Prostate gland (tissue), 2 donors: ENCODE results near the gene HSD17B11.

Source experiments
- CTCF ChIP-seq, 4 experiments: fragments of 200-600 bp in 2 of 4; fragments of 450-650 bp in 2 of 4; sonication (generic) in 2 of 4; IDR thresholded peaks; 1 replicate in 3 of 4; 2 replicates in 1 of 4; pipeline ENCODE4 v1.5.1; 2016 to 2019; ENCODE audit warnings: antibody characterized with exemption in 4 of 4, mild to moderate bottlenecking in 2 of 4, moderate library complexity in 2 of 4
- POLR2A ChIP-seq: fragments of 450-650 bp; IDR thresholded peaks from one replicate; pipeline ENCODE4 v1.6.1; 2016; ENCODE audit warnings: antibody characterized with exemption, mild to moderate bottlenecking
- POLR2AphosphoS5 ChIP-seq: sonication (generic); formaldehyde crosslinking; IDR thresholded peaks from one replicate; pipeline ENCODE4 v1.6.1; 2017; ENCODE audit warnings: antibody characterized with exemption

- TF ChIP-seq POLR2A (no peak), CTCF (IDR thresholded peaks at IDR 0.05) (no peak), POLR2AphosphoS5 (no peak)
These were observed 29.4 kb upstream of the HSD17B11 start for GRCh38 chr4:87420276-87420830.
